ENCODE measurements around the gene SMAP1.

Gene SMAP1

DNA sequence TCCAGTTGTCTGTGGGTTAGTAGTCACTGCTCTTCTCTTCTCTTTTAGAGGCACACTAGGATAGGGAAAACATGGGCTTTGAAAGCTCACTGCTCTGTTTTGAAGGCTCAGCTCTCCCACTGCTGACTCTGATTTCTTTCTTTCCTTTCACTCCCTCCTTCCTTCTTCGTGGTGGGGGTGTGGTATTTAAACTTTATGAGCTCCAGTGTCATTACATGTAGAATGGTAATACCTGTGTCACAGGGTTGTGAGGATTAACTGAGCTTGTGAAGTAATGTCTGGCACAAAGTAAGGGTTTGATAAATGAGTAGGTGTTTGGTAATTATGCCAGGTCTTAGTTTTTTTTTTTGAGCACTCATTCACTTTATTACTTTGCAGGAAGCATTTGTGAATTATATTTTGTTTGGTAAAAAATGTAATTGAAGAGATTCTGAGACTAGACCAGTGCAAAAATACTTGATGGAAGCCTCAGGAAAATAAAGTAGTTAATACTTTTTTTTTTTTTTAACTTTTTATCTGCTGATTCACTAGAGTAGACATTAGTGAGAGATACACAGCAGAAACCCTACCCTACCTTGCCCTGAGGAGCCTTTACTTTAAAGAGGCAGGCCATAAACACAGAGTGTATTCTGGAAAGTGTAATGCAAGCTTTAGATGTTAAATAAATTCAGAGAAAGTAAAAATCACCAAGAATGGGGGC lies 17.3 kb downstream of the SMAP1 start:
- no peak overlapping the region for H3K4me3 ChIP-seq (ENCODE audit: low read depth, low read length)
- DNase-seq (ENCODE audit: low read depth), result no peak
- TF ChIP-seq MYC (IDR thresholded peaks at IDR 0.05; ENCODE audit: low read depth, low read length) (no peak), POLR2A (IDR thresholded peaks at IDR 0.05; ENCODE audit: extremely low read depth, insufficient read length) (no peak), MAX (IDR thresholded peaks at IDR 0.05; ENCODE audit: low read depth, low read length) (no peak), CTCF (IDR thresholded peaks at IDR 0.05; ENCODE audit: low read depth, low read length) (no peak)

- DNase-seq (ENCODE audit: low read depth), result no peak
- no peak for TF ChIP-seq MYC (IDR thresholded peaks at IDR 0.05; ENCODE audit: low read depth, low read length)
- no peak for TF ChIP-seq CTCF (IDR thresholded peaks at IDR 0.05; ENCODE audit: low read depth, low read length)
- no peak for TF ChIP-seq MAX (IDR thresholded peaks at IDR 0.05; ENCODE audit: low read depth, low read length)
- TF ChIP-seq POLR2A (IDR thresholded peaks at IDR 0.05; ENCODE audit: extremely low read depth, insufficient read length), result no peak
- H3K4me3 ChIP-seq (ENCODE audit: low read depth, low read length), result no peak overlapping the region
Measured at GRCh38 chr6:70685494-70686180, 18.0 kb downstream of the SMAP1 start.

GRCh38 chr6:70686548-70687133 lies 19.0 kb downstream of the SMAP1 start:
- DNase-seq (ENCODE audit: low read depth), result peak; percentile 52
- TF ChIP-seq MYC (IDR thresholded peaks at IDR 0.05; ENCODE audit: low read depth, low read length) (no peak), MAX (IDR thresholded peaks at IDR 0.05; ENCODE audit: low read depth, low read length) (no peak), CTCF (IDR thresholded peaks at IDR 0.05; ENCODE audit: low read depth, low read length) (peak; percentile 42)
- H3K4me3 ChIP-seq (ENCODE audit: low read depth, low read length), result no peak overlapping the region

DNA sequence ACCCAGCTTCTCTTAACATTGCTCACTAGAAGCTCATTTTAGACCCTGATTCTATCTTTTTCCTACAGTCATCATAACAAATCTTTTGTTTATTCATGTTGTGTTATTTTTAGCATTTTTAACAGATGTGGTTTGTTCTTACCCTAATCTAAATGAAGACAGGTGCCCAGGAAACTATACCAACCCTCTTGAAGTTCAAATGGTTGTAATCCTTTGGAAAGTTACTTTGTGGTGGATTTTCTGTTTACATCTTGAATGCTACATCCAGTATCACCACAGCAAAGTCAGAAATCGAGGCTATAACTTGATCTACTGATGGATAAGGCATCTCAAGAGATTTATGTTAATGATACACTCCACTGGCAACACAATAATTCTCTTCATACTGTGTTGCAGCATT lies 26.2 kb downstream of the SMAP1 start:
- DNase-seq (ENCODE audit: low read depth), result no peak
- no peak for TF ChIP-seq MAX (IDR thresholded peaks at IDR 0.05; ENCODE audit: low read depth, low read length)
- TF ChIP-seq CTCF (IDR thresholded peaks at IDR 0.05; ENCODE audit: low read depth, low read length), result no peak
- no peak for TF ChIP-seq MYC (IDR thresholded peaks at IDR 0.05; ENCODE audit: low read depth, low read length)
- TF ChIP-seq POLR2A (IDR thresholded peaks at IDR 0.05; ENCODE audit: extremely low read depth, insufficient read length), result no peak

GRCh38 chr6:70694371-70694770 lies 26.7 kb downstream of the SMAP1 start:
- H3K4me3 ChIP-seq (ENCODE audit: low read depth, low read length), result no peak overlapping the region
- no peak for DNase-seq (ENCODE audit: low read depth)
- TF ChIP-seq POLR2A (IDR thresholded peaks at IDR 0.05; ENCODE audit: extremely low read depth, insufficient read length), result no peak
- TF ChIP-seq MYC (IDR thresholded peaks at IDR 0.05; ENCODE audit: low read depth, low read length), result no peak
- TF ChIP-seq MAX (IDR thresholded peaks at IDR 0.05; ENCODE audit: low read depth, low read length), result no peak
- no peak for TF ChIP-seq CTCF (IDR thresholded peaks at IDR 0.05; ENCODE audit: low read depth, low read length)

More for the DNA sequence above, 26.2 kb downstream of the SMAP1 start:
- H3K4me3 ChIP-seq (ENCODE audit: low read depth, low read length), result no peak overlapping the region

Measured in NB4 (cell line).